Panc1 (cell line): Measurements from ENCODE around the gene RPL28. TPM values are rescaled to one million over a fixed set of nuclear protein-coding genes. Genes with fewer than 3 reads are reported as not detected.

Experiments used
- ATAC-seq: fragments of 200-7000 bp; cut with Tn5 transposase; 2 replicates; pipeline ENCODE4 v1.9.1; 2020; ENCODE audit warnings: mild to moderate bottlenecking, moderate library complexity
- BruUV-seq: library from RNA; stranded (reverse); fragments of 400-500 nt; replicated peaks from 2 replicates; lab custom pipeline; 2021; lab: Mats Ljungman, UMichigan
- CTCF ChIA-PET: fragments of 300-600 bp; sonication (Branson Sonifier 250); formaldehyde crosslinking; loops from one replicate; lab custom pipeline; 2022; ENCODE audit warnings: antibody characterized with exemption; lab: Charles Lee
- POLR2A ChIA-PET: fragments of 300-600 bp; sonication (Branson Sonifier 250); formaldehyde crosslinking; loops from one replicate; lab custom pipeline; 2022; ENCODE audit warnings: antibody characterized with exemption; lab: Charles Lee
- DNase-seq: peaks from one replicate; pipeline ENCODE4 v3.0.0-alpha.2; 2010; ENCODE audit warnings: low read depth, low spot score
- H3K27ac ChIP-seq: 2 replicates; pipeline ENCODE4 v1.5.1; 2011; ENCODE audit warnings: mild to moderate bottlenecking, low read length, inconsistent platforms
- H3K27me3 ChIP-seq: fragments of 200-500 bp; sonication (Bioruptor generic); 2 replicates; pipeline ENCODE4 v1.6.0; 2014; ENCODE audit warnings: low read length, inconsistent platforms; ENCODE audit not compliant: control insufficient read depth, insufficient read depth
- H3K36me3 ChIP-seq: fragments of 200-500 bp; sonication (Bioruptor generic); 2 replicates; pipeline ENCODE4 v1.5.1; 2014; ENCODE audit warnings: inconsistent platforms, mild to moderate bottlenecking, low read length, moderate library complexity; ENCODE audit not compliant: control insufficient read depth, insufficient read depth
- H3K4me1 ChIP-seq: 2 replicates; pipeline ENCODE4 v1.5.1; 2011; ENCODE audit warnings: inconsistent platforms, mild to moderate bottlenecking, low read length, moderate library complexity; ENCODE audit not compliant: control insufficient read depth, insufficient read depth
- H3K4me3 ChIP-seq, 2 experiments: 2 replicates each; pipeline ENCODE4 v1.5.1; 2011 to 2012; ENCODE audit warnings: low read depth in 2 of 2, low read length in 2 of 2, mild to moderate bottlenecking in 2 of 2, inconsistent platforms in 1 of 2, moderate library complexity in 1 of 2
- H3K9me3 ChIP-seq: fragments of 200-500 bp; sonication (Bioruptor generic); 2 replicates; pipeline ENCODE4 v1.5.1; 2014; ENCODE audit warnings: low read depth, mild to moderate bottlenecking, inconsistent platforms, low read length, moderate library complexity; ENCODE audit not compliant: control insufficient read depth, insufficient read depth
- CTCF ChIP-seq: fragments of 450-650 bp; IDR thresholded peaks from 2 replicates; pipeline ENCODE4 v1.5.1; 2017; ENCODE audit warnings: mild to moderate bottlenecking
- POLR2AphosphoS5 ChIP-seq: IDR thresholded peaks from 2 replicates; pipeline ENCODE4 v1.6.1; 2012; ENCODE audit warnings: mild to moderate bottlenecking, low read depth, low read length, moderate library complexity
- SIN3A ChIP-seq: IDR thresholded peaks from 2 replicates; pipeline ENCODE4 v1.6.1; 2012; ENCODE audit warnings: low read depth, mild to moderate bottlenecking, low read length, moderate library complexity, borderline replicate concordance; ENCODE audit not compliant: insufficient read depth
- TCF7L2 ChIP-seq: IDR thresholded peaks from 2 replicates; pipeline ENCODE4 v1.6.1; 2011; ENCODE audit warnings: mild to moderate bottlenecking, low read depth, low read length, inconsistent platforms
- in situ Hi-C: cut with HindIII; loops from 2 replicates; pipeline ENCODE4 v1.10.0; 2016; ENCODE audit warnings: low sequenced_read_pairs, low pct_unique_long_range_greater_than_20kb
- intact Hi-C: fragments of 100-400 bp; cut with micrococcal nuclease; formaldehyde crosslinking; loops from one replicate; pipeline ENCODE4 v1.10.0; 2022; ENCODE audit not compliant: unreplicated experiment
- total RNA-seq: library from RNA; stranded (reverse); gene quantifications from one replicate; pipeline ENCODE4 v1.2.1, GENCODE V29; 2021; ENCODE audit not compliant: unreplicated experiment
- TF ChIP-seq, protein P1 (sequence below), 2 experiments: IDR thresholded peaks; 2 replicates each; pipeline ENCODE4 v1.6.1; 2011 to 2012; ENCODE audit warnings: low read depth in 2 of 2, control low read depth in 1 of 2, low read length in 1 of 2, mild to moderate bottlenecking in 1 of 2, moderate library complexity in 1 of 2; ENCODE audit not compliant: insufficient read depth in 1 of 2

RPL28 gene
- total RNA-seq, 1 experiment from 2014 or later = 2,154 TPM

DNA sequence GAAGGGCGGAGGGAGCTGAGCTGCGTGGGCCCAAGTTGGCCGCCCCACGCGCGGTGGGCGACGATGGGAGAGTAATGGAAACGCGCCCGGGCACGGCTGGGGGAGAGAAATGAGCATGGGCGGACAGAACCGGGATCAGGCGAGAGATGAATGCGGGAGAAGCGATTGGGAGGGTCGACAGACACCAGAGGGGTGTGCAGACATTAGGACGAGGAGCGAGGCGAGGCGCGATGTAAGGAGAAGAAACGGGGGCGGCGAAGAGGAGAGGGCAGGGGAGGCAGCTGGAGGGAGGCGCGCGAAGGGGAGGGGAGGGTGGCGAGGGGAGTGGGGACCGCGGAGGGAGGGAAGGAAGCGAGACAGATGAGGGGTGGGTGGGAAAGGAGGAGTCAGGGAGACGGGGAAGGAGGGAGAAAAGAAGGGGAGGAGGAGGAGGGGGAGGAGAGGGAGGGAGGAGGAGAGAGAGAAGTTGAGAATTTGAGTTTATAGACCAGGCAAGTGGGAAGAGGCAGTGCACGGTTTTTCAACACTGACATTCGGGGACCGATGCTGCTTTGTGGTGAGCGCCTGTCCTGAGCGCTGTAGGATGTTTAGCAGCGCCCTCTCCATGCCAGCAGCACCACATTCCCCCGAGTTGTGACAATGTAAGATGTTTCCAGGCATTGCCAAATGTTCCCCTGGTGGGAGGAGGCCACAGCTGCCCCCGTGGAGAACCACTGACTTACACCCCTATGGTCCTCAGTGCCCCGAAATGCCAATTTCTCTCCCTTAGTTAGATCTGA, 57.5 kb downstream of the RPL28 start, which contains the start of gene SHISA7:
Gene SHISA7, minus strand, starts transcription at position 256 of the 779 bp plus-strand sequence. CDS start 437 bp downstream, outside the sequence.
- TF ChIP-seq, protein P1, sequence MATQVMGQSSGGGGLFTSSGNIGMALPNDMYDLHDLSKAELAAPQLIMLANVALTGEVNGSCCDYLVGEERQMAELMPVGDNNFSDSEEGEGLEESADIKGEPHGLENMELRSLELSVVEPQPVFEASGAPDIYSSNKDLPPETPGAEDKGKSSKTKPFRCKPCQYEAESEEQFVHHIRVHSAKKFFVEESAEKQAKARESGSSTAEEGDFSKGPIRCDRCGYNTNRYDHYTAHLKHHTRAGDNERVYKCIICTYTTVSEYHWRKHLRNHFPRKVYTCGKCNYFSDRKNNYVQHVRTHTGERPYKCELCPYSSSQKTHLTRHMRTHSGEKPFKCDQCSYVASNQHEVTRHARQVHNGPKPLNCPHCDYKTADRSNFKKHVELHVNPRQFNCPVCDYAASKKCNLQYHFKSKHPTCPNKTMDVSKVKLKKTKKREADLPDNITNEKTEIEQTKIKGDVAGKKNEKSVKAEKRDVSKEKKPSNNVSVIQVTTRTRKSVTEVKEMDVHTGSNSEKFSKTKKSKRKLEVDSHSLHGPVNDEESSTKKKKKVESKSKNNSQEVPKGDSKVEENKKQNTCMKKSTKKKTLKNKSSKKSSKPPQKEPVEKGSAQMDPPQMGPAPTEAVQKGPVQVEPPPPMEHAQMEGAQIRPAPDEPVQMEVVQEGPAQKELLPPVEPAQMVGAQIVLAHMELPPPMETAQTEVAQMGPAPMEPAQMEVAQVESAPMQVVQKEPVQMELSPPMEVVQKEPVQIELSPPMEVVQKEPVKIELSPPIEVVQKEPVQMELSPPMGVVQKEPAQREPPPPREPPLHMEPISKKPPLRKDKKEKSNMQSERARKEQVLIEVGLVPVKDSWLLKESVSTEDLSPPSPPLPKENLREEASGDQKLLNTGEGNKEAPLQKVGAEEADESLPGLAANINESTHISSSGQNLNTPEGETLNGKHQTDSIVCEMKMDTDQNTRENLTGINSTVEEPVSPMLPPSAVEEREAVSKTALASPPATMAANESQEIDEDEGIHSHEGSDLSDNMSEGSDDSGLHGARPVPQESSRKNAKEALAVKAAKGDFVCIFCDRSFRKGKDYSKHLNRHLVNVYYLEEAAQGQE (IDR thresholded peaks at IDR 0.05; ENCODE audit: insufficient read depth in 1 of 2, low read depth in 2 of 2, low read length in 1 of 2) = no peak
- TF ChIP-seq POLR2AphosphoS5 (no peak), TCF7L2 (no peak), SIN3A (no peak), CTCF (no peak; the same call in 1 of the 2 replicates)
- Histone ChIP-seq H3K9me3 (no peaks in the 10 kb centered on the region), H3K4me3 (peak within 1 kb of the TSS in 1 of 2 experiments; percentile 29; a peak in 2 of 4 replicates), H3K4me1 (peaks cover 15% of the 10 kb centered on the region), H3K27me3 (peaks cover 21% of the 10 kb centered on the region), H3K36me3 (no peaks in the 10 kb centered on the region), H3K27ac (no peak within 1 kb of the TSS)
- no TSS peak for BruUV-seq
- DNase-seq = no peak
- peak; percentile 60 for ATAC-seq
- ChIA-PET POLR2A (interaction anchor here (0.5 kb wide), 1 partner anchor 24 kb away, joined by 6 read pairs; no protein-coding TSS in a partner anchor), CTCF (interaction anchor here (0.8 kb wide), 1 partner anchor 44 kb away, joined by 4 read pairs; no protein-coding TSS in a partner anchor)
- in situ Hi-C loops = no loop called here
- intact Hi-C loops = no loop called here

DNA sequence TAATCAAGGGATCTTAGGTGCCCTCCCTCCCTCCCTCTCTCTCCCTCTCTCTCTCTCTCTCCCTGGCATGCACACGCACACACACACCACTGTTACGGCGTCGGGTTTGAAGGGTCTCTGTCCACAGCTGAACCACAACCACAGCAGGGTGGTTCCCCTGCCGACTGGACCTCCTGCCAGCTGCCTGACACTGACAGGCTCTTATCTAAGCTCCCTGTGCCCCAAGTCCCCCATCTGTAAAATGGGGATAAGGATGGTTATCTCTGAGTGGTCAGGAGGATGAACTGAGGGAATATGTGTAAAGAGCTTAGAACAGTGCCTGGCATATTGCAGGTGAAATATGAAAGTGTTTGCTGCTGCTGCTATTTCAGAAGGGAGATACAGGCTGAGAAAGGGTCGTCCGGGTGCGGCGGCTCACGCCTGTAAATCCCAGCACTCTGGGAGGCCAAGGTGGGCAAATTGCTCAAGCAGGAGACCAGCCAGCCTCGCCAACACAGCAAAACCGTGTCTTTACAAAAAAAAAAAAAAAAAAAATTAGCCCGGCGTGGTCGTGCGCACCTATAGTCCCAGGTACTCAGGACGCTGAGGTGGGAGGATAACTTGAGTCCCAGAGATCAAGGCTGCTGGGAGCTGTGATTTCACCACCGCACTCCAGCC, 58.2 kb downstream of the RPL28 start:
- Histone ChIP-seq H3K4me1 (peaks cover 15% of the 10 kb centered on the region), H3K4me3 (no peak overlapping the region), H3K36me3 (no peaks in the 10 kb centered on the region), H3K27ac (no peak overlapping the region), H3K9me3 (no peaks in the 10 kb centered on the region), H3K27me3 (peaks cover 21% of the 10 kb centered on the region)
- ChIA-PET POLR2A (no interaction called here), CTCF (interaction anchor here (0.6 to 0.8 kb wide), 2 partner anchors 33 to 43 kb away, joined by 3 to 4 read pairs; no protein-coding TSS in a partner anchor)
- in situ Hi-C loops (no loop called here), intact Hi-C loops (no loop called here)
- DNase-seq = no peak
- TF ChIP-seq, protein P1 (IDR thresholded peaks at IDR 0.05; ENCODE audit: insufficient read depth in 1 of 2, low read depth in 2 of 2, low read length in 1 of 2) = no peak
- TF ChIP-seq CTCF = no peak
- TF ChIP-seq TCF7L2 = no peak
- no peak for TF ChIP-seq SIN3A
- TF ChIP-seq POLR2AphosphoS5 = no peak
- no TSS peak for BruUV-seq
- ATAC-seq = no peak
